Peyer's patch (tissue), 4 donors: Measurements from ENCODE around the gene RETSAT. TPM values are rescaled to one million over a fixed set of nuclear protein-coding genes. Genes with fewer than 3 reads are reported as not detected.

Experiments
- DNase-seq, 3 donors: peaks; one replicate each; pipeline ENCODE4 v3.0.0-alpha.2; 2017 to 2019
- H3K27ac ChIP-seq, 4 donors: fragments of 200-600 bp; sonication (generic); one replicate each; pipeline ENCODE4 v1.5.1; 2016 to 2019
- H3K27me3 ChIP-seq, 2 donors: fragments of 200-600 bp; sonication (generic); one replicate each; pipeline ENCODE4 v1.5.1; 2019
- H3K36me3 ChIP-seq, 3 donors: fragments of 200-600 bp; sonication (generic); one replicate each; pipeline ENCODE4 v1.5.1; 2016 to 2019
- H3K4me1 ChIP-seq, 4 donors: fragments of 200-600 bp; sonication (generic); one replicate each; pipeline ENCODE4 v1.5.1; 2016 to 2019
- H3K4me3 ChIP-seq, 4 donors: fragments of 200-600 bp; sonication (generic); 1 replicate in 3 of 4; 2 replicates in 1 of 4; pipeline ENCODE4 v1.5.1; 2016 to 2019; ENCODE audit warnings: mild to moderate bottlenecking in 1 of 4
- H3K9me3 ChIP-seq, 4 donors: fragments of 200-600 bp; sonication (generic); one replicate each; pipeline ENCODE4 v1.5.1; 2016 to 2019; ENCODE audit warnings: mild to moderate bottlenecking in 1 of 4
- POLR2A ChIP-seq, 2 donors: fragments of 450-650 bp; IDR thresholded peaks; one replicate each; pipeline ENCODE4 v1.5.1; 2017; ENCODE audit warnings: antibody characterized with exemption in 2 of 2, mild to moderate bottlenecking in 2 of 2, moderate library complexity in 2 of 2
- total RNA-seq, 4 donors: library from RNA; depleted of rRNA; stranded (reverse); fragments of >200 nt; gene quantifications; one replicate each; pipeline ENCODE4 v1.1.0, GENCODE V29; 2016
- TF ChIP-seq, protein P1 (sequence below), 6 experiments: fragments of 450-650 bp in 4 of 6; fragments of 200-600 bp in 2 of 6; sonication (generic) in 1 of 6; IDR thresholded peaks; one replicate each; pipeline ENCODE4 v1.5.1; 2017 to 2019; ENCODE audit warnings: antibody characterized with exemption in 6 of 6, mild to moderate bottlenecking in 3 of 6, moderate library complexity in 1 of 6

RETSAT gene
- total RNA-seq, 4 donors from 2014 or later: 47.0 to 719 (median 473) TPM

DNA sequence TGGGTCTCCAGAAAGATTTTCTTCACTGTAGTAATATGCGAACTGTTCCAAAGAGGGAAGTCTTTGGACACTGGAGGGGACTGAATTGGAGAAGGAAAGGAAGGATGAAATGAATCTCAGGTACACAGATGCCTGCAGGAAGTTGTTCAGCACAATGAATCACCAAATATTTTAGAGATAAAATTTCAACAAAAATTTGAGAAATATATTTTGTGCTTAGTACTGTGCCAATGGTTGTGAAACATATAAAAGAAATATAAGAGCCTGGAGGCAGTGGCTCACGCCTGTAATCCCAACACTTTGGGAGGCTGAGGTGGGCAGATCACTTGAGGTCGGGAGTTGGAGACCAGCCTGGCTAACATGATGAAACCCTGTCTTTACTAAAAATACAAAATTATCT is 3.4 kb upstream of the RETSAT start:
- TF ChIP-seq, protein P1, sequence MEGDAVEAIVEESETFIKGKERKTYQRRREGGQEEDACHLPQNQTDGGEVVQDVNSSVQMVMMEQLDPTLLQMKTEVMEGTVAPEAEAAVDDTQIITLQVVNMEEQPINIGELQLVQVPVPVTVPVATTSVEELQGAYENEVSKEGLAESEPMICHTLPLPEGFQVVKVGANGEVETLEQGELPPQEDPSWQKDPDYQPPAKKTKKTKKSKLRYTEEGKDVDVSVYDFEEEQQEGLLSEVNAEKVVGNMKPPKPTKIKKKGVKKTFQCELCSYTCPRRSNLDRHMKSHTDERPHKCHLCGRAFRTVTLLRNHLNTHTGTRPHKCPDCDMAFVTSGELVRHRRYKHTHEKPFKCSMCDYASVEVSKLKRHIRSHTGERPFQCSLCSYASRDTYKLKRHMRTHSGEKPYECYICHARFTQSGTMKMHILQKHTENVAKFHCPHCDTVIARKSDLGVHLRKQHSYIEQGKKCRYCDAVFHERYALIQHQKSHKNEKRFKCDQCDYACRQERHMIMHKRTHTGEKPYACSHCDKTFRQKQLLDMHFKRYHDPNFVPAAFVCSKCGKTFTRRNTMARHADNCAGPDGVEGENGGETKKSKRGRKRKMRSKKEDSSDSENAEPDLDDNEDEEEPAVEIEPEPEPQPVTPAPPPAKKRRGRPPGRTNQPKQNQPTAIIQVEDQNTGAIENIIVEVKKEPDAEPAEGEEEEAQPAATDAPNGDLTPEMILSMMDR (IDR thresholded peaks at IDR 0.05): no peak
- TF ChIP-seq POLR2A (IDR thresholded peaks at IDR 0.05): no peak
- H3K27ac ChIP-seq: no peak overlapping the region
- H3K9me3 ChIP-seq: no peaks in the 10 kb centered on the region
- no peaks in the 10 kb centered on the region for H3K27me3 ChIP-seq
- H3K4me3 ChIP-seq: no peak overlapping the region
- no peak for DNase-seq
- peaks cover 0 to 12% (median 4%) of the 10 kb centered on the region in 4 donors for H3K4me1 ChIP-seq
- peaks cover 0 to 16% (median 0%) of the 10 kb centered on the region in 3 donors for H3K36me3 ChIP-seq

DNA sequence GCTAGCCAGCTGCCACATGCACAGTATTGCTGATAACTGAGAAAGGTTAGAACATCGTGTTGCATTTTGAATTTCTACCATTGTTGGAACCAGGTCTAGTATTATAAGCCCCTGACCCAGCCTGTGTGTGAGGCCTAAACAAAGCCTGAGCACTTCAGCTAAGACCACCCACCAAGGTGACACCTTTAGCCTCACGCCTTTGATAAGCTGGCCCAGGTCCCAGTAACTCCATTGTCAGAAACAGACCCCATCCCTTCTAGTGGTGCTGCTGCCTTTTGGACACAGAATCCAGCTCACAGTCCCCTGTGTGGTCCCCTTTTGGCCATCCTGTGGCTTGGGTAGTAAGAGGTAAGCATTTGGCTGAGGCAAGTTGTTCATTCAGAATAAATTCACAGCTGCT is 1.9 kb upstream of the RETSAT start:
- TF ChIP-seq POLR2A (IDR thresholded peaks at IDR 0.05): no peak
- H3K4me3 ChIP-seq: no peak overlapping the region
- no peak overlapping the region for H3K27ac ChIP-seq
- peaks cover 0 to 8% (median 0%) of the 10 kb centered on the region in 3 donors for H3K36me3 ChIP-seq
- H3K4me1 ChIP-seq: peaks cover 0 to 19% (median 4%) of the 10 kb centered on the region in 4 donors
- no peaks in the 10 kb centered on the region for H3K9me3 ChIP-seq
- no peaks in the 10 kb centered on the region for H3K27me3 ChIP-seq
- peak in 1 of 3 donors; percentile 36 for DNase-seq

DNA sequence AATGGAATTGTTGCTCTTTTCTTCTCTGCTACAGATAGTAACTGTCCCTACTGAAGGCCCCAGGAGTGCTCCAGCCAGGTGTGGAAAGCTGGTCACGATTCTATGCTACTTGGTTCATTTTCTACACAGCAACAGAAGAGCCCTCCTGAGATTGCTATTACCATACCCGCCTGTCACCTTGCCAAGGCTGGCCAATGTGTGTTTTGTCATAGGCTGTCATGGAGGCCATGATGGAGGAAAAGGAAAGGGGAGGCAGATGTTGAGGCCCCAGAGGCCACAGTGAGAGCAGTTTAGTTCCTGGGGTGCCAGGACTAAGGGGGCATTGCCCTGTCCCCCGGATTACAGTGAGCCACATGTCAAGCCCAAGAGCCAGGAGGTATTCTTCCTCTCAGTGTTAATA is 1.2 kb upstream of the RETSAT start:
- Histone ChIP-seq H3K9me3 (no peaks in the 10 kb centered on the region), H3K27ac (no peak overlapping the region), H3K4me3 (peak overlapping the region in 3 of 4 donors; percentile 63 to 89 (median 66)), H3K4me1 (peaks cover 0 to 19% (median 4%) of the 10 kb centered on the region in 4 donors), H3K27me3 (no peaks in the 10 kb centered on the region), H3K36me3 (peaks cover 0 to 15% (median 0%) of the 10 kb centered on the region in 3 donors)
- DNase-seq: peak in 1 of 3 donors; percentile 43
- TF ChIP-seq, protein P1 (IDR thresholded peaks at IDR 0.05): no peak
- no peak for TF ChIP-seq POLR2A (IDR thresholded peaks at IDR 0.05)

DNA sequence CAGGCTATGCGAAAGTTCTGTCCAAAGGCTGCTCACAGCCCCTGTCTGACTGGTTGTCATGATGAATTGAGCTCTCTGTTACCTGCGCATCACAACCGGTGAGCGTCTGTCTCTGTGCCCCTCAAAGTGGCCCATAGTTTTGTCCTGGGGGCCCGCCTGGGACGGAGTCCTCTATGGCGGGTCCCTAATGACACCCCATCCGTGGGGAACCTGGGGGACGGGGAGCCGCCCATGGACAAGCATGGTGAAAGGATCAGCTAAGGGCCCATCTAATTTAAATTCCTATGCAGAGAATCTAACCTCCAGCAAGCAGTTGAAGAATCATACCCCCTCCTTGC is 714 bp upstream of the RETSAT start:
- peak overlapping the region; percentile 87 to 95 (median 92) for H3K27ac ChIP-seq
- H3K9me3 ChIP-seq: no peaks in the 10 kb centered on the region
- DNase-seq: no peak
- H3K27me3 ChIP-seq: no peaks in the 10 kb centered on the region
- H3K4me3 ChIP-seq: peak overlapping the region; percentile 57 to 89 (median 64)
- TF ChIP-seq POLR2A (IDR thresholded peaks at IDR 0.05): no peak
- TF ChIP-seq, protein P1 (IDR thresholded peaks at IDR 0.05): no peak
- H3K36me3 ChIP-seq: peaks cover 0 to 20% (median 0%) of the 10 kb centered on the region in 3 donors
- peaks cover 0 to 19% (median 4%) of the 10 kb centered on the region in 4 donors for H3K4me1 ChIP-seq

DNA sequence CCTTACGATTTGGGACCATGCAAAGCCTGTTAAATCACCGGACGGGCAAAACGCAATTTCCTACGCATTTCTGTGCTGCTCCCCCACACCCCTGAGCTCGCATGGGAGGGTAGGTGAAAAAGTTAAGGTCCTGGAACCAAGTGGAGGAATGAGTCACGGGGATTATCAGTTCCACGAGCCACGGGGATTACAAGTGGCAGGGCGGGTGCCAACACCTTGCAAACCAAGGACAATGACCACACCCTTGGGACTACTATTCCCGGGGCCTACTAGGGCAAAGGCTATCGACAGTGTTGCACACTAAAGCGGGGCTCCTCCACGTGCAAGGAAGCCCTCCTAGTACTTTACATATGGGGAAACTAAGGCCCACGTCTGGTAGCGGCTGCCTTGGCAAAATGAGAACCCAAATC is 447 bp downstream of the RETSAT start:
- Histone ChIP-seq H3K27ac (peak overlapping the region; percentile 87 to 95 (median 92)), H3K9me3 (no peaks in the 10 kb centered on the region), H3K27me3 (no peaks in the 10 kb centered on the region), H3K4me1 (peaks cover 0 to 19% (median 4%) of the 10 kb centered on the region in 4 donors), H3K4me3 (peak overlapping the region; percentile 57 to 89 (median 64)), H3K36me3 (peaks cover 0 to 31% (median 0%) of the 10 kb centered on the region in 3 donors)
- TF ChIP-seq POLR2A (IDR thresholded peaks at IDR 0.05): no peak
- TF ChIP-seq, protein P1 (IDR thresholded peaks at IDR 0.05): no peak
- peak; percentile 19 to 89 (median 85) for DNase-seq

DNA sequence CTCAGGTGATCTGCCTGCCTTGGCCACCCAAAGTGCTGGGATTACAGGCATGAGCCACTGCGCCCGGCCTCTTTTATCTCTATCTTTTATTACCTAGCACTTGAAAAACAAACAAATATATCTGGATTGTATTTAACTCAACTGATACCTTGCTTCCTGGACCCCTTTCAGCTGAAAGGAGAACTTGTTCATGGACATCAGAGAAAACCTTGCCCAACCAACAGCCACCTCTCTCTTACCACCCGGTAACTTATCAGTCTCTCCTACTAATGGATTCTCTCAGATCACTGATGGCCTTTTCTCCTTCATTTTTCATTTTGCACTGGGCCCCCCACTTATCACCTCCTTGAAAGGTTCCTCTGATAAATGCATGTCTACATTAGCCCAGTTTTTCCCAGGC is 6.7 kb downstream of the RETSAT start:
- no peaks in the 10 kb centered on the region for H3K9me3 ChIP-seq
- H3K36me3 ChIP-seq: peaks cover 0 to 88% (median 0%) of the 10 kb centered on the region in 3 donors
- H3K4me3 ChIP-seq: no peak overlapping the region
- no peak for TF ChIP-seq POLR2A (IDR thresholded peaks at IDR 0.05)
- TF ChIP-seq, protein P1 (IDR thresholded peaks at IDR 0.05): no peak
- H3K27me3 ChIP-seq: no peaks in the 10 kb centered on the region
- no peak overlapping the region for H3K27ac ChIP-seq
- DNase-seq: no peak
- H3K4me1 ChIP-seq: peaks cover 0 to 16% (median 0%) of the 10 kb centered on the region in 4 donors
